CD14-positive monocyte (primary cell): ENCODE data around the gene CPE. TPM values are rescaled to one million over a fixed set of nuclear protein-coding genes. Genes with fewer than 3 reads are reported as not detected.
A peak's percentile ranks its signal among the peaks of the same experiment; 100 is the strongest.

Source experiments
- DNase-seq, 3 donors: peaks; one replicate each; pipeline ENCODE4 v3.0.0-alpha.2; 2011 to 2022
- H2AFZ ChIP-seq: 2 replicates; pipeline ENCODE4 v1.6.0; 2012; ENCODE audit warnings: mild to moderate bottlenecking, low read depth, low read length, inconsistent platforms; ENCODE audit not compliant: insufficient read depth, poor library complexity, severe bottlenecking
- H3K27ac ChIP-seq, 2 donors: 1 replicate in 1 of 2; 2 replicates in 1 of 2; pipeline ENCODE4 v1.5.1; 2012 to 2013; ENCODE audit warnings: low read length in 2 of 2, control low read depth in 1 of 2, inconsistent platforms in 1 of 2, low read depth in 1 of 2, mild to moderate bottlenecking in 1 of 2
- H3K27me3 ChIP-seq, 2 donors: one replicate each; pipeline versions ENCODE4 v1.6.0 to v1.6.1; 2011 to 2013; ENCODE audit warnings: low read length in 2 of 2; ENCODE audit not compliant: control insufficient read depth in 2 of 2, insufficient read depth in 2 of 2
- H3K36me3 ChIP-seq, 2 donors: replicated peaks in 1 of 2; 1 replicate in 1 of 2; 2 replicates in 1 of 2; pipeline versions ENCODE4 v1.5.1 to v1.6.1; 2012 to 2013; ENCODE audit warnings: low read length in 2 of 2, control low read depth in 1 of 2, inconsistent platforms in 1 of 2, mild to moderate bottlenecking in 1 of 2; ENCODE audit not compliant: insufficient read depth in 2 of 2, control insufficient read depth in 1 of 2
- H3K4me1 ChIP-seq, 2 donors: 1 replicate in 1 of 2; 2 replicates in 1 of 2; pipeline versions ENCODE4 v1.5.1 to v1.6.1; 2012 to 2013; ENCODE audit warnings: low read length in 2 of 2, control low read depth in 1 of 2, inconsistent platforms in 1 of 2, mild to moderate bottlenecking in 1 of 2, moderate library complexity in 1 of 2; ENCODE audit not compliant: insufficient read depth in 2 of 2, control insufficient read depth in 1 of 2
- H3K4me2 ChIP-seq: replicated peaks from 2 replicates; pipeline ENCODE3; 2012; ENCODE audit warnings: low read length, moderate library complexity, mild to moderate bottlenecking; ENCODE audit not compliant: poor library complexity, severe bottlenecking; ENCODE audit errors: extremely low read depth
- H3K4me3 ChIP-seq, 3 experiments: fragments of 200-600 bp in 1 of 3; sonication (generic) in 1 of 3; replicated peaks in 1 of 3; 1 replicate in 2 of 3; 2 replicates in 1 of 3; pipeline ENCODE4 v1.5.1; 2011 to 2013; ENCODE audit warnings: low read length in 3 of 3, mild to moderate bottlenecking in 3 of 3, control low read depth in 2 of 3, low read depth in 2 of 3, inconsistent platforms in 1 of 3, moderate library complexity in 1 of 3
- H3K79me2 ChIP-seq: 2 replicates; pipeline ENCODE4 v1.6.0; 2012; ENCODE audit warnings: mild to moderate bottlenecking, control low read depth, inconsistent platforms, low read length, moderate library complexity; ENCODE audit not compliant: insufficient read depth
- H3K9ac ChIP-seq: 2 replicates; pipeline ENCODE4 v1.6.0; 2017; ENCODE audit warnings: low read length, mild to moderate bottlenecking; ENCODE audit not compliant: insufficient read depth, poor library complexity, severe bottlenecking
- H3K9me3 ChIP-seq, 2 donors: replicated peaks in 1 of 2; 1 replicate in 1 of 2; 2 replicates in 1 of 2; pipeline versions ENCODE4 v1.5.1 to v1.6.1; 2012 to 2013; ENCODE audit warnings: low read length in 2 of 2, control low read depth in 1 of 2; ENCODE audit not compliant: control insufficient read depth in 1 of 2, insufficient read depth in 1 of 2
- H4K20me1 ChIP-seq: 2 replicates; pipeline ENCODE4 v1.6.0; 2012; ENCODE audit warnings: mild to moderate bottlenecking, low read length, control low read depth, moderate library complexity; ENCODE audit not compliant: insufficient read depth
- H3K27ac Mint-ChIP-seq, 7 donors: one replicate each; pipeline ENCODE4 v1.8.0; 2020; ENCODE audit warnings: mild to moderate bottlenecking in 7 of 7, mixed read lengths in 7 of 7, moderate library complexity in 6 of 7, inconsistent platforms in 2 of 7
- H3K27me3 Mint-ChIP-seq, 3 donors: one replicate each; pipeline ENCODE4 v1.8.0; 2021 to 2022; ENCODE audit warnings: low read depth in 3 of 3, mild to moderate bottlenecking in 3 of 3, mixed read lengths in 3 of 3, moderate library complexity in 3 of 3, inconsistent platforms in 1 of 3
- H3K36me3 Mint-ChIP-seq, 2 donors: one replicate each; pipeline ENCODE4 v1.8.0; 2020; ENCODE audit warnings: mixed read lengths in 2 of 2, inconsistent platforms in 1 of 2, mild to moderate bottlenecking in 1 of 2
- H3K4me1 Mint-ChIP-seq: one replicate; pipeline ENCODE4 v1.8.0; 2020; ENCODE audit warnings: mild to moderate bottlenecking, mixed read lengths
- H3K4me3 Mint-ChIP-seq, 2 donors: one replicate each; pipeline ENCODE4 v1.8.0; 2020; ENCODE audit warnings: mild to moderate bottlenecking in 2 of 2, mixed read lengths in 2 of 2, moderate library complexity in 1 of 2
- H3K9me3 Mint-ChIP-seq, 7 donors: one replicate each; pipeline ENCODE4 v1.8.0; 2020 to 2022; ENCODE audit warnings: mixed read lengths in 7 of 7, mild to moderate bottlenecking in 6 of 7, moderate library complexity in 6 of 7, inconsistent platforms in 2 of 7
- WGBS: methylation state at CpG from one replicate; pipeline ENCODE4 v1.1.5; 2013; ENCODE audit warnings: missing lambda C conversion rate; ENCODE audit not compliant: insufficient coverage; 5-methylcytosine and 5-hydroxymethylcytosine counted together
- intact Hi-C, 2 donors: fragments of 100-400 bp; cut with micrococcal nuclease; formaldehyde crosslinking; loops; one replicate each; pipeline versions ENCODE4 v1.15.0 to v1.15.1; 2023
- polyA plus RNA-seq, 3 donors: library from polyadenylated mRNA; depleted of rRNA in 1 of 3; unstranded in 2 of 3; stranded (reverse) in 1 of 3; fragments of 300-500 nt in 2 of 3; fragments of >200 nt in 1 of 3; fragmentation: Illumina TruSeq in 2 of 3; gene quantifications; 1 replicate in 2 of 3; 2 replicates in 1 of 3; pipeline ENCODE4 v1.2.3, GENCODE V29; 2012 to 2021
- TF ChIP-seq, protein P1 (sequence below): fragments of 200-600 bp; IDR thresholded peaks from one replicate; pipeline ENCODE4 v1.8.0; 2022; ENCODE audit warnings: antibody characterized with exemption, mild to moderate bottlenecking

Gene CPE
- polyA plus RNA-seq, 3 donors = 0.09 to 0.13 TPM; not detected in 1

DNA sequence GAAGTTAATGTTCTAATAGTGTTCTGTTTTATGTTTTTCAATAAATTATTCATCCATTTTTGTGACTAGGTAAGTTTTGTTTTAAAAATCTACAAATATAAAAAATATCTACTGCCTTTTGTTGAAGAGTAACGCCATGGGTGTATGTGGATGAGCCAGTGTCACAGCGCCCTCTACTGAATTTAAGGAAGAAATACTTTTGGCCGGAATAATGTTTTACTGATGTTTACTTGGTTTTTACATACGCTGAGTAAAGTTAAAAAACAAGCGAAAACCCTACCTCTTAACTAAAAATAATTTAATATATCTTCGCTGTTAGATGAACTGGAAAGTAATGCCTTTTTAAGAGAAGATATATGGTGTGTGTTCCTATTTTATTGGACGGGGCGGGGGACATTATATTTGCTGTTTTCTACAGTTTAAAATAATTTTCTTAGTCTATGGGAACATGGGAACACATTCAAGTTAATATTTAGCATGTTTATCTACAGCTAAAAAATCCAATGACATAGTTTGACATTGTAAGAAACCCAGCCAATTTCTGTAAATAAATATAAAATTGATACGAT lies 86.1 kb downstream of the CPE start:
- H3K27ac Mint-ChIP-seq = no peak overlapping the region
- H2AFZ ChIP-seq = no peak overlapping the region
- H3K27me3 ChIP-seq = no peaks in the 10 kb centered on the region
- no peaks in the 10 kb centered on the region for H3K27me3 Mint-ChIP-seq
- H3K4me2 ChIP-seq = no peak overlapping the region
- H3K9ac ChIP-seq = no peak overlapping the region
- H3K4me3 Mint-ChIP-seq = no peak overlapping the region
- no peaks in the 10 kb centered on the region for H3K79me2 ChIP-seq
- H3K9me3 ChIP-seq = no peaks in the 10 kb centered on the region
- no peaks in the 10 kb centered on the region for H3K36me3 Mint-ChIP-seq
- TF ChIP-seq, protein P1, sequence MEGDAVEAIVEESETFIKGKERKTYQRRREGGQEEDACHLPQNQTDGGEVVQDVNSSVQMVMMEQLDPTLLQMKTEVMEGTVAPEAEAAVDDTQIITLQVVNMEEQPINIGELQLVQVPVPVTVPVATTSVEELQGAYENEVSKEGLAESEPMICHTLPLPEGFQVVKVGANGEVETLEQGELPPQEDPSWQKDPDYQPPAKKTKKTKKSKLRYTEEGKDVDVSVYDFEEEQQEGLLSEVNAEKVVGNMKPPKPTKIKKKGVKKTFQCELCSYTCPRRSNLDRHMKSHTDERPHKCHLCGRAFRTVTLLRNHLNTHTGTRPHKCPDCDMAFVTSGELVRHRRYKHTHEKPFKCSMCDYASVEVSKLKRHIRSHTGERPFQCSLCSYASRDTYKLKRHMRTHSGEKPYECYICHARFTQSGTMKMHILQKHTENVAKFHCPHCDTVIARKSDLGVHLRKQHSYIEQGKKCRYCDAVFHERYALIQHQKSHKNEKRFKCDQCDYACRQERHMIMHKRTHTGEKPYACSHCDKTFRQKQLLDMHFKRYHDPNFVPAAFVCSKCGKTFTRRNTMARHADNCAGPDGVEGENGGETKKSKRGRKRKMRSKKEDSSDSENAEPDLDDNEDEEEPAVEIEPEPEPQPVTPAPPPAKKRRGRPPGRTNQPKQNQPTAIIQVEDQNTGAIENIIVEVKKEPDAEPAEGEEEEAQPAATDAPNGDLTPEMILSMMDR = peak; percentile 86
- DNase-seq = peak; percentile 33 to 48 (median 44)
- peaks cover 0 to 2% (median 0%) of the 10 kb centered on the region in 7 donors for H3K9me3 Mint-ChIP-seq
- no peaks in the 10 kb centered on the region for H3K4me1 ChIP-seq
- H4K20me1 ChIP-seq = no peaks in the 10 kb centered on the region
- no peaks in the 10 kb centered on the region for H3K36me3 ChIP-seq
- no CpG with 5 or more reads among the region's 9 CpGs for WGBS
- no peak overlapping the region for H3K27ac ChIP-seq
- intact Hi-C loops = loop anchor here (2.0 kb wide), 1 partner anchor 334 kb away; no protein-coding TSS in a partner anchor
- no peaks in the 10 kb centered on the region for H3K4me1 Mint-ChIP-seq
- H3K4me3 ChIP-seq = no peak overlapping the region

DNA sequence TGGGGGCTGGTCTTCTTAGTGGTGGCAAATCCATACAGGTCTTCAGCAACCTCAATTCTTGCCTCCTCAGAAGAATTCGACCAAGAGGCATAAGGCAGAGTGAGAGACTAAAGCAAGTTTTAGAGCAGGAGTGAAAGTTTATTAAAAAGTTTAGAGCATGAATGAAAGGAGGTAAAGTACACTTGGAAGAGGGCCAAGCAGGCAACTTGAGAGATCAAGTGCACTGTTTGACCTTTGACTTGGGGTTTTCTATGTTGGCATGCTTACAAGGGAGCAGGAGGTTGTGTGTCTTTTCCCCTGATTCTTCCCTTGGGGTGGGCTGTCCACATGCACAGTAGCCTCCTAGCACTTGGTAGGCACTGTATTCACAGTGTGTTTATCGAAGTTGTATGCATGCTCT lies 91.2 kb downstream of the CPE start:
- H4K20me1 ChIP-seq = no peaks in the 10 kb centered on the region
- no peaks in the 10 kb centered on the region for H3K79me2 ChIP-seq
- Mint-ChIP-seq H3K36me3 (no peaks in the 10 kb centered on the region), H3K9me3 (peaks cover 14 to 34% (median 19%) of the 10 kb centered on the region in 7 donors), H3K27ac (no peak overlapping the region), H3K4me1 (no peaks in the 10 kb centered on the region), H3K27me3 (peaks cover 0 to 2% (median under 1%) of the 10 kb centered on the region in 3 donors), H3K4me3 (no peak overlapping the region)
- TF ChIP-seq, protein P1 = no peak
- no peak overlapping the region for H3K9ac ChIP-seq
- H3K9me3 ChIP-seq = peaks cover 14 to 34% of the 10 kb centered on the region in 2 donors
- intact Hi-C loops = no loop called here
- no peak overlapping the region for H3K4me2 ChIP-seq
- 100% methylated on average over 1 of the region's 2 CpGs for WGBS
- H3K36me3 ChIP-seq = no peaks in the 10 kb centered on the region
- H3K27ac ChIP-seq = no peak overlapping the region
- H3K4me3 ChIP-seq = no peak overlapping the region
- no peaks in the 10 kb centered on the region for H3K27me3 ChIP-seq
- DNase-seq = no peak
- H3K4me1 ChIP-seq = no peaks in the 10 kb centered on the region
- no peak overlapping the region for H2AFZ ChIP-seq
